Stimulated activated CD8-positive, alpha-beta memory T cell treated with anti-CD3 and anti-CD28 coated beads, Interleukin-15, amount 100 ng/mL, for 24 hours (primary cell): ENCODE results near the gene PARP3.
A peak's percentile ranks its signal among the peaks of the same experiment; 100 is the strongest.
"Not testable (repeated sequence)": the region's sequence is repeated elsewhere in the genome, so short reads cannot be mapped to it uniquely, and the experiment has no call there.

Experiments used
- DNase-seq: peaks from one replicate; pipeline ENCODE4 v3.0.0-alpha.2; 2020; ENCODE audit warnings: low read depth

PARP3 gene

GRCh38 chr3:51986010-51986947, 44.1 kb downstream of the PARP3 start:
- no peak for DNase-seq

DNA sequence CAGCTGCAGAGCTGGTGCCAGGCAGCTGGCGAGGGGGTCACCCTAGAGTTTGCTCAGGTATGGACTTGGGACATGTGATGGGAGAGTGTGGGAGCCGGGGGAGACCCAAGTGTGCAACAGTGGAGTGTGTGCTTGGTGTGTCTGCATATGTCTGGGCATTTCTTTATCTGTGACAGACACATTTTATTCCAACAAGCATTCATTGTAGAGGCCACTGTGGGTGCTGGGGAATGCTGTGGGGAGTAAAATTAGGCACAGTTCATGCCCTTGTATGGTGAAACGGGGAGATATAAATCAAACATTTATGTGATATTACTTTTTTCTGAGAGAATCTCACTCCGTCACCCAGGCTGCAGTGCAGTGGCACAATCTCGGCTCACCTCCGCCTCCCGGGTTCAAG, 45.4 kb downstream of the PARP3 start:
- DNase-seq = no peak

GRCh38 chr3:51988286-51989146, 46.4 kb downstream of the PARP3 start:
- DNase-seq = no peak

DNA sequence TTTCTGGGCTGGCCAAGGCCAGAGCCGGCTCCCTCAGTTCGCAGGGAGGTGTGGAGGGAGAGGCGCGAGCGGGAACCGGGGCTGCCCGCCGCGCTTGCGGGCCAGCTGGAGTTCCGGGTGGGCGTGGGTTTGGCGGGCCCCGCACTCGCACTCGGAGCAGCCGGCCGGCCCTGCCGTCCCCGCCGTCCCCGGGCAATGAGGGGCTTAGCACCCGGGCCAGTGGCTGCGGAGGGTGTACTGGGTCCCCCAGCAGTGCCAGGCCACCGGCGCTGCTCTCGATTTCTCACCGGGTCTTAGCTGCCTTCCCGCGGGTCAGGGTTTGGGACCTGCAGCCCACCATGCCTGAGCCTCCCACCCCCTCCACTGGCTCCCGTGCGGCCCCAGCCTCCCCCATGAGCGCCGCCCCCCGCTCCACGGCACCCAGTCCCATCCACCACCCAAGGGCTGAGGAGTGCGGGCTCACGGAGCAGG, 48.4 kb downstream of the PARP3 start:
- DNase-seq = not testable (repeated sequence)

GRCh38 chr3:51992017-51992682, 50.0 kb downstream of the PARP3 start:
- no peak for DNase-seq

DNA sequence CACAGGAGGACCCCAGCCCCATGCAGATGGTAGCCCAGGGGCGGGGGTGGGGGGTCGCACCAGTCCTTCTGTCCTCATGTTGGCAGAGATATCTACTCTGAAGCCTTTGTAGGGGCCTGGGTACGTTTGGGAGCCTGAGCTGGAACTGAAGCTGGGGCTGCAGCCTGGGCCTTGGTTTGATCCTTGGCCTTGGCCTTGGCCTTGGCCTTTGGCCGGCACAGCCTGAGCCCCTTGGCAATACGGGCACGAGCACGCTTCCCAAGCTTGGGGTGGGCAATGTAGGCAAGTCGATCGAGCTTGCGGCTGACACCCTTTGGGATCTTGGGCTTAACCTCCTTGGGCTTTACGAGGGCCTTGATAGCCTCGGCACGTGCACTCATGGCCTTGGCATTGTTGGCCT, 51.5 kb downstream of the PARP3 start:
- not testable (repeated sequence) for DNase-seq

- DNase-seq = no peak
Measured at GRCh38 chr3:51994530-51994929, 52.4 kb downstream of the PARP3 start.

- DNase-seq = peak; percentile 71
Measured at GRCh38 chr3:51995346-51996163, 53.4 kb downstream of the PARP3 start, which contains the start of gene RPL29. RPL29 (minus strand) TSS chr3:51995895; CDS start chr3:51995461, 434 bp downstream.

- no peak for DNase-seq
Measured at GRCh38 chr3:51997172-51997571, 55.0 kb downstream of the PARP3 start.

DNA sequence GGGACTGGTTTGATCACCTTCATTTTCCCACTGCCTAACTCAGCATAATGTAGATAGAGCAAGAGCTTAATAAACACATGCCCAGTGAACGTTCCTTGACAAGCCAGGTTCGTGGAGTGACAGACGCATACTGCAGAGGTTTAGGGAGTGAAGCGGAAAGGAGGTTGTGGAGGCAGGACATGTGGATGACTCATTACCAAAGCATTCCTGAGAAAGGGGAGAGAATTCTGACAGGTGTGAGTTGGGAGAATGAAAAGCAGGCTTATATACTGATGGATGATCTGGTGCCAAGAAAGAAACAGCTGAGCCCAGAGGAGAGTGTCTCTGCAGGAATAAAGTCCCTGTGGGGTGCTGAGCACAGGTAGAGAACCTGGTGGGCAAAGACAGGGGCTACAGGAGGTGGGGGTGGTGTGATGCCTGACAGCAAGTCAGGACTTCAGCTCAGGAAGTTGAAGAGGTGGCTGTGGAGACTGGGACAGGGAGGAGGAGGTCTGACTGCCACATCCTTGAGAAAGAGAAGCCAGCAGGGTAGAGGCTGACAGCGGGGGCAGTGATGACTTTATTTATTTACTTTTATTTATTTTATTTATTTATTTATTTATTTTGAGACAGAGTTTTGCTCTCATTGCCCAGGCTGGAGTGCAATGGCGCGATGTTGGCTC, 55.9 kb downstream of the PARP3 start:
- no peak for DNase-seq
